T47D (cell line): ENCODE data around the gene SLC2A13.
"Not testable (repeated sequence)": the region's sequence is repeated elsewhere in the genome, so short reads cannot be mapped to it uniquely, and the experiment has no call there.

Experiments
- DNase-seq, 2 experiments: peaks; one replicate each; pipeline versions ENCODE4 v3.0.0 to v3.0.0-alpha.2; 2011 to 2012; ENCODE audit warnings: low read depth in 1 of 2, low spot score in 1 of 2
- JUND ChIP-seq: IDR thresholded peaks from 2 replicates; pipeline ENCODE4 v1.6.1; 2012; ENCODE audit warnings: low read depth
- in situ Hi-C: cut with HindIII; loops from 2 replicates; pipeline ENCODE4 v1.10.0; 2016; ENCODE audit warnings: low sequenced_read_pairs, low pct_unique_long_range_greater_than_20kb

Gene SLC2A13

DNA sequence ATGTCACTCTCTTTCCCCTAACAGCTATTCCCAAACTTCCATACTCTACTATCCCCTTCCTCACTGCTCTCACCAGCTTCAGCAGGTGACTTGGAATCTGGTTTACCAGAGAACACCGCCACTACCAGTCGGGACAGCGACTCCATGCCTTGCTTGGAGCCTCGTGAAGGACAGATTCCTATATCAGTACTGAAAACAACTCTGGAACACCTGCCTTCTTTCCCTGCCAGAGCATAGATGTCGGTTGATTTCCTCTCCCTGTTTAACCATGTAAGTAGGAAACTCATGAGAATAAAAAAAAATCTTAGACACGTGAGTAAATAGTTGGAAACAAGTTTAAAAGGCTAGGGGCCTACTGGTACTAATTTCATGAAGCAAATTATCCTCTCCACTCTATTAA, 266.8 kb downstream of the SLC2A13 start:
- no peak for DNase-seq
- no peak for TF ChIP-seq JUND
- in situ Hi-C loops = no loop called here

DNA sequence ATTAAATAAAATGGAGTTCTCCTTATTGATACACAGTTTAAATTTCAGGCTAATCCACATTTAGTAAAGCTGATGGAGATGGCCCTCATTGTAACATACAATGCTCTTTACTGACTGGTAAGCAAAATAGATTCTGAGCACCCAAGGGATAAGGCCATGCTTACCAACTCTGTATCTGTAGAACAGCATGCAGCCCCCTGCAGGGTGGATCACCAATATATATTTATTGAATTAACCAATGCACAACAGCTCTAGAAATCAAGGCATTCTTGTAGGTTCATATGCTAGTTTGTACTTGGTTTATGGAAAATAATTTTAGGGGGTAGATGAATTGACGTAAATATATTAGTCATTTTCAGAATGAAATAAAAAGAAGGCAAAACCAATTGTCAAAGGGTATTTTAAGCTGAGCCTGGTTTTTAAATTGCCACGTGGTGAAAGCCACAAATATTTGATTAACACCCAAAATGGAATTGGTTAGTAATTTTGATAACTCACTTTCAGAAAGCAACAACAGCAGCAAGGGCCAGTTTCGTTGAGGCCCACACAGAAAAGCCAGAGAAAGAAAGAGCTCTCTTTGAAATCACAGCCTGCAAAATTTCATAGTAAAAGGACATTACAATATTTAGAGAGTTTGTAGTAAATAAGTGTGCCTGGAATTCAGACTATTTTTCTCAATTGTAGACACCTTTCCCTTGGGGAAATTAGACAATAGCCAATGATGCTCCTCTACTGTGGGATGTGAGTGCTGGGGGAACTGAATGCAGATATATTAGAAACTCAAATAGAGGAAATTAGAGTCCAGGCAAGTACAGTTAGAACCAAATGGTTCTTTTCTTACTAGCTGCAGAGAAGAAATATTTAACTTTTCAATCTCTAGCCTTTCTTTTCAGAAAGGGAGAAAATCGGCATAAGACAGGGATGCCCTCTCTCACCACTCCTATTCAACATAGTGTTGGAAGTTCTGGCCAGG, 270.1 kb downstream of the SLC2A13 start:
- in situ Hi-C loops = no loop called here
- no peak for TF ChIP-seq JUND
- no peak for DNase-seq

DNA sequence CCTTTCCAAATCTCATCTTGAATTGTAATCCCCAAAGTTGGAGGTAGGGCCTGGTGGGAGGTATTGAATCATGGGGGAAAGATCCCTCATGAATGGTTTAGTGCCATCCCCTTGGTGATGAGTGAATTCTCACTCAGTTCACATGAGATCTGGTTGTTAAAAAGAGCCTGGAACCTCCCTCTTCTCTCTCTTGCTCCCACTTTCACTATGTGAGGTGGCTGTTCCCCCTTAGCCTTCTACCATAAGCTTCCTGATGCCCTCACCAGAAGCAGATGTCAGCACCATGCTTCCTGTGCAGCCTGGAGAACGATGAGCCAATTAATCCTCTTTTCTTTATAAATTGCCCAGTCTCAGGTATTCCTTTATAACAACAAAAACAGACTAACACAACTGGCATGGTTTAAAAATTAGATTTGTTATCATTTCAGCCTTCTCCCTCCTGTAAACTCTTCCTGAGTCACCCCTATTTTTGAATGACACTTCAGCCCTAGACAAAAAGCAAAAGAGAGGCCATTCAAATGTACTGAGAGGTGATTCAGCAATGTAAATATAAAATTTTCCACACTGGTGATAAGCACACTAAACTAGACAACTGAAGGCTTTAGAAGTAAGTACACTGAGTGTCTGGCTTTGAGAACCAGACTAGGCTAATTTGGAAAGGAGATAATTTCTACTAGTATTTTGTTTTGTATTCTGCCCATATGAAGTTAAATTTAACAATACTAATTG, 274.1 kb downstream of the SLC2A13 start:
- no peak for TF ChIP-seq JUND
- in situ Hi-C loops = no loop called here
- no peak for DNase-seq

DNA sequence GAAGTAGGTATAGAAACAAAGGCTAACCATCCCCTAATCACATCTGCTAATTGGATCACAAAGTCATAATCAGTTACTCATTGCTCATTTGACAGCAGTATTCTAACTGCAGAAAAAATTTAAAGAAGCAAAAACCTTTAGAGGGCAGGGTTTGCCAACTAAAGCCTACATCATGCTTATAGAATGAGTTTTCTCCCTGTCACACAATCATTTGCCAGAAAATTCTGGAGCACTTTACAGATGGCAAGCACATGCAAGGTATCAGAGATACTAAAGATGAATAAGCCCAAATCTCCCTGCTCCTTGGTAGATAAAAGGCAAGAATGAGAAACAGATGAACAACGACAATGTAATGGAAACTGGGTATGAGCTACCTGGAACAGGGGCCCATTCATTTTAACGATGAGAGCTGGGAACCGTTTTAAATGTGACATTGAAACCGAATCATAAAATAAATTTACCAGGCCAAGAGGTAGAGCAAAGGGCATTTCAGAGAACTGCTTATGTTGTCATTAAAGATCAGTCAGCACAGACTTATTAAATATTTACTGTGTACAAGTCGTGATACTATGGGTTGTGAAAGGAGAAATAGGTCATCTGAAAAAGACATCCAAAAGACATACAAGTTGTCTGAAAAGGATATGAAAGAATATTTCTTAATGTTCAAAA, 274.9 kb downstream of the SLC2A13 start:
- in situ Hi-C loops = no loop called here
- peak in 1 of 2 experiments; percentile 8 for DNase-seq
- TF ChIP-seq JUND = no peak

DNA sequence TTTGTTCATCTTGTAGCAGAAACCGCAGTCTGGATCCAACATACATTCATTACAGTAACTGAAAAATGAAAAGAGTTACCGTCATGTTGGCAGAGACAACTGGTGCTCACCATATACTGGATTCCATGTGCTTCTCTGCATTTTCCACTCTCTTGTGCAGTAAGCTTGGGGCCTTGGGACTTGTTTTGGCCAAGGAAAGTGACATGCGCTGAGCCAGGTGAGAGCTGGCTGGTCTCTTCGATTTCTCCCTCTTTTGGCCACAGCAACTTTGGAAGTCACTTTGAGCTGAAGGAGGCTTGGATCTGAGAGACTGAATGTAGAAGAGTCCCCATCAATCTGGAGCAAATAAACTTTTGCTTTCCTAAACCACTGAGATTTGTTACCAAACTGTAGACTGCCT, 275.7 kb downstream of the SLC2A13 start:
- TF ChIP-seq JUND = no peak
- no peak for DNase-seq
- in situ Hi-C loops = no loop called here

DNA sequence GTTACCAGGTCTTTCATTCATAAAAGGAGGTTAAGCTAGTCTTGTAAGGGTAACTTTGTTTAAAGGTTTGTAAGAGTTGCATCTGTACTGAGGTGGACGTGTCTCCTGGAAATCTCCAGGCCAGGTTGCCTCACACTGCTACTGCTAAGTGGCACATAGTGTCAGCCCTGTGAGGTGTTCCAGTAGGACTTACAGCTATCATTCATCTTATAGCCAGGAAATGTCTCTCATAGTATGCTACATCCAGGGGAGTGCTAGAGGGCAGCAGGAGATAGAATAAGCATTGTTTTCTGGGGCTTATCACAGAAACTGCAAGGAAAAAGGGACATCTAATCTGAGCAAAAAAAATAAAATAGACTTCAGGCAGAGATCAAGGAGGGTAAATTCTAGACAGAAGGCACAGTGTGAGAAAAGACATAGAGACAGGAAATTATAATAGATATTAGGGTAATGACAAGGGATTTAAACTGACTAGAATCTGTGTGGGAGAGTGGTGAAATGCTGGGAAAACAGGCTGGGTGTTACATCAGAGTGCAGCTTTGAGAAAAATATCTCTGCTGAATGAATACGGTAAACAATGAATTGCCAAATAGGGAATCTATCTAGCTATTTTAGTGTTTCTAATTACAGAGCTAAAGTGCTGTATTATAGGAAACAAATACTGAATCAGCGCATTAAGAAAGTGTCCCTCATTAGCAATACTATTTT, 281.2 kb downstream of the SLC2A13 start:
- TF ChIP-seq JUND = no peak
- in situ Hi-C loops = no loop called here
- DNase-seq = no peak

DNA sequence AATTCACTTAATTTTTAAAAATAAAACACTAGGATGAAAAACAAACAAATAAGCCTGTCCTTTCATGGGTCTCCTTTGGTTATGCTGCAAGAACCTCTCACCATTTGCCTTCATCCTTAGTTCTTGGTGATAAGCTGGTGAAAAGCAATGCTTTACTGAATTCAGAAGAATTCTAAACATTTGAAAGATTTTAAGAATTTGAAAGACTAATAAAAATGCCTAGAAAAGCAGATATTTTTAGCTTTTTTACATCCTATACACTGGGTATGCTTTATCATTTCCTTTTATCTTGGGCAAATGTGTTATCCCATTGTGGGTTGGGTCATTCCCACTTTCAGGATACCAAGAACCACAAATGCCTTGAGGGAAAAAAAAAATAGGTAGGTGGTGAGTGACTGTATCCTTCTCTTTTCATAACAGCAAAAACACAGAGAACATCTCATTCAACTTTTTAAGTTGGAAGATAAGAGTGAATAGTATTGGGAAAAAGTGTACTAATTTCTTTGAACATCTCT, 289.2 kb downstream of the SLC2A13 start:
- TF ChIP-seq JUND = no peak
- in situ Hi-C loops = no loop called here
- no peak for DNase-seq

DNA sequence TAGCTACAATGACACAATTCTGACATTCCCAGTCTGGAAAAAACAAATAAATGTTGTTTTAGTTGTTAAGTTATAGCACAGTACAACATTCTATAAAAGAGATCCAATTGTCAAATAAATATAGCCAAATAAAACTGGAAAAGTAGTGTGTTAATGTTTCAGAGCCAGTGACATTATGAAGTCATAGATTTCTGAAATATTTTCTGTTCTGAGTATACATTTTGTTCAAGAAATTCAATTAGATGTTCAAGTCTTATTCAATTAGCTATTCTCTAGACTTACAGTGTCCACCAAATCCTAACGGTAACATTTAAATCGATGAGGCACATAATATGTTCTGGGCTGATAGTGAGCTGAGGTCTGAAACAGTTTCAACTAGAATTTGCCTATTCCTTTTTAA, 290.1 kb downstream of the SLC2A13 start:
- in situ Hi-C loops = no loop called here

DNA sequence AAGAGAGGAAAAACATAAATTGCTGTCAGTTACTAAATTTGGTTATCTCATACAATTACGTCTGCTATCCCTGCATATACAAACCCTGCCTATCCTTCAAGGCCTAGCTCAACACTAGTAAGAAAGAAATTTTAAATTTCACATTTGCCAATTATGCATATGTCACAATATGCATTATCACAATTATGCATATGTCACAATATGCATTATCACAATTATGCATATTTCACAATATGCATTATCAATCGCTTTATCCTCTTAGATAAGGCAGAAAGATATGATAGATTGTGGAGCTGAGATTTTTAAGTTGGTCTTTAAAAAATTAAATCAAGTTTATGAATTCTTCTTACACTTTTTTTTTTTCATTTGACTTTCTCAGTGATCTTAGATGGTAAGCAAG, 291.3 kb downstream of the SLC2A13 start:
- in situ Hi-C loops = no loop called here
- no peak for DNase-seq
- no peak for TF ChIP-seq JUND

More for the DNA sequence above, 290.1 kb downstream of the SLC2A13 start:
- TF ChIP-seq JUND = no peak
- DNase-seq = no peak

DNA sequence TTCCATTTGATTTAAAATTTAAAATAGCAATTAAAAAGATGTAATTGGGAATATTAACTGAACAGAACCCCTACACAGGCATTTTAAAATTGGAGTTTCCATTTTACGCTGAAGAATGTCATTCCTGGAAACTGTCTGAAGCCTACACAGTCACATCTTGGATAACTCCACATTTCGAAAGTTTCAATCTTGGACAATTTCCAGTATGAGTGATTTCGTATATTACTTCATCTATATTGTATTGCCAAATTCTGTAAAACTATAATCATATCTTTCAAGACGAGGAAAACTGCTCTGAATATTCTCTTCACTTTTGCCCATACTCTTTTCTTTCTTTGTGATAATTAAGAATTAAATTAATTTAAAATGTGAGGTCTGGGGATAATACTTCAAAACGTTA, 292.1 kb downstream of the SLC2A13 start:
- no peak for DNase-seq
- TF ChIP-seq JUND = no peak
- in situ Hi-C loops = no loop called here

DNA sequence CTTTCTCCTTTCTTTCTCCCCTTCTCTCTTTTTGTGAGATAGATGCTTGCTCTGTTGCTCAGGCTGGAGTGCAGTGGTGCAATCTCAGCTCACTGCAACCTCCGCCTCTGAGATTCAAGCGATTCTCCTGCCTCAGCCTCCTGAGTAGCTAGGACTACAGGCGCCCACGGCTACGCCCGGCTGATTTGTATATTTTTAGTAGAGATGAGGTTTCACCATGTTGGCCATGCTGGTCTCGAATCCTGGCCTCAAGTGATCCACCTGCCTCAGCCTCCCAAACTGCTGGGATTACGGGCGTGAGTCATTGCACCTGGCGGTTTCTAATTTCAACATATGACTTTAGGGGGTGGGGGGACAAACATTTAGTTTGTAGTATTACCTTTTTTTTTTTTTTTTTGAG, 293.4 kb downstream of the SLC2A13 start:
- in situ Hi-C loops, DNase-seq: not testable (repeated sequence)

DNA sequence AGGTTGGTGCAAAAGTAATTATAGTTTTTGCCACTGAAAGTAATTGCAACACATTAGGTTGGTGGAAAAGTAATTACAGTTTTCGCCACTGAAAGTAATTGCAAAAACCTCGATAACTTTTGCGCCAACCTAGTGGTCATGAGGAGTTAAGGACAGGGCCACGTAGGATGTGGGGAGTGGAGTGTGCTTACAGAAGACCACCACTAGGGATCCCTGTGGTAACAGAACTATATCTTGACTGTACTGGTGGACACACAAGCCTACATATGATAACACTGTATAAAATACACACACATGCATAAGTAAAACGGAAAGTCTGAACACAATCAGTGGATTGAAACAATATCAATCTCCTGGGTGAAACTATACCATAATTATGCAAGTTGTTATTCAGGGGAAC, 298.8 kb downstream of the SLC2A13 start:
- in situ Hi-C loops = no loop called here
- peak in 1 of 2 experiments; percentile 51 for DNase-seq
- no peak for TF ChIP-seq JUND
